ENCODE data around the gene CERS1. TPM values are rescaled to one million over a fixed set of nuclear protein-coding genes. Genes with fewer than 3 reads are reported as not detected.

CERS1 gene
- total RNA-seq, 2 donors from 2014 or later = 0.26 to 0.66 TPM

DNA sequence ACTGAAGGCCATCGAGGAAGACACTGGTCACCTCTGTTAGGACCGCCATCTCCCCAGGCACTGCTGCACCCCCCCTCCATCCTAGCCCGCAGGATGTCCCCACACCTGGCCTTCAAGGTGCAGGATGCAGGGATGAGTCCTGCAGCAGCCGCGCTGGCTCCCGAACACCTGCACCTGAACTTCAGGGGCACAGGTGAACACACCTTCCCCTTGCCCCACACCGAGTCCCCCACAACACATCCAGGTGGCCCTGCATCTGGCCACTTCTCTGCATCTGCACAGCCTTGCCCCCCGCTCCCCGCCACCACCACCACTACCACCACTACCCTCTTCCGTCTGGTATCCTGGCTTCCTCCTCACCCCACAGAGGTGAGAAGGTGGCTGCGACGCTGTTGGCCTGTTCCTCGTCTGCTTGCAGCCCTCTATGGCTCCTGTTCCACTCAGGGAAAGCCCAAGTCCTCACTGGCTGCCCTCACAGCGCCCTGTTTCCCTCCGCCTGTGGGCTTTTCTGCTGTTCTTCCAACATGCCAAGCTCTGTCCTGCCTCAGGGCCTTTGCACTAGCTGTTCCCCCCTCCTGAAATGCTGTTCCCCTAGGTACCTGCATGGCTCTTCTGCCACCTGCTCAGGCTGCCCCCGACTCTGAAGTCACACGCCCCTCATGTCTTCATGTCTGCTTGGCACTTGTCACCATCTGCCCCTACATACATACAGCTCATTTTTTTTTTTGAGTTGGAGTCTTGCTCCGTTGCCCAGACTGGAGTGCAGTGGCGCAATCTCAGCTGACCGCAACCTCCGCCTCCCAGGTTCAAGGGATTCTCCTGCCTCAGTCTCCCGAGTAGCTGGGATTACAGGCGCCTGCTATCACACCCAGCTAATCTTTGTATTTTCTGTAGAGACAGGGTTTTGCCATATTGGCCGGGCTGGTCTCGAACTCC lies 1.4 kb upstream of the CERS1 start:
- ATAC-seq (no peak), DNase-seq (no peak)
- Histone ChIP-seq H3K4me1 (peaks cover 15% of the 10 kb centered on the region), H3K36me3 (replicated peaks in 1 of 2; ENCODE audit: insufficient read depth in 1 of 2, low read depth in 2 of 2) (peaks cover 3 to 7% of the 10 kb centered on the region in 2 donors), H3K27me3 (peaks cover 0 to 6% of the 10 kb centered on the region in 2 donors), H3K9me3 (no peaks in the 10 kb centered on the region), H3K4me3 (no peak overlapping the region), H3K27ac (no peak overlapping the region)
- no peak for TF ChIP-seq CTCF (IDR thresholded peaks at IDR 0.05)
- TF ChIP-seq POLR2A (IDR thresholded peaks at IDR 0.05) = no peak
- intact Hi-C loops (cut with DNase I) = no loop called here
- 79 to 85% methylated on average over 21 to 25 of the region's 25 CpGs for WGBS, 2 donors

DNA sequence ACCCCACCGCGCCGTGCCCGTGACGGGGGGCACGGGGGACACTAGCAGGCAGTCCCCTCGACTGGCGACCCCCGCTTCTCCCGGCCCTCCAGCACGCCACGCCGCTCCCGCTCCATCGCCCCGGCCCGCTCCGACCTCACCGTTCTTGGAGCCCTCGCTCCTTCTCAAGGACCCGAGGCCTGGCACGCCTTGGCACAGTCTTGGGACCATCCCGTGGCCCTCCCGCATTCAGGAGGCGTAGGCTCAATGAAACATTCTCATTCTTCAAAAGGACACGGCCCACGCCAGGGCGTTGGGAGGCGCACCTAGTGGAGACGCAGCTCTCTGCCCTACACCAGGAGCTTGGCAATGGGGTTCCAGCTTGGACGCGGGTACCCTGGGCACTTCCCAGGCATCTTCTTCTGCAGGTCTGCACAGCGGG lies 473 bp upstream of the CERS1 start:
- H3K27me3 ChIP-seq = peaks cover 0 to 6% of the 10 kb centered on the region in 2 donors
- H3K4me3 ChIP-seq = no peak overlapping the region
- no peak for ATAC-seq
- 14 to 16% methylated on average over 15 to 27 of the region's 33 CpGs for WGBS, 2 donors
- no peak for DNase-seq
- H3K27ac ChIP-seq = no peak overlapping the region
- no peaks in the 10 kb centered on the region for H3K9me3 ChIP-seq
- peaks cover 15% of the 10 kb centered on the region for H3K4me1 ChIP-seq
- TF ChIP-seq POLR2A (IDR thresholded peaks at IDR 0.05) = no peak
- no peak for TF ChIP-seq CTCF (IDR thresholded peaks at IDR 0.05)
- peaks cover 3 to 7% of the 10 kb centered on the region in 2 donors for H3K36me3 ChIP-seq (replicated peaks in 1 of 2; ENCODE audit: insufficient read depth in 1 of 2, low read depth in 2 of 2)
- intact Hi-C loops (cut with DNase I) = no loop called here

GRCh38 chr19:18895038-18895823 lies 727 bp downstream of the CERS1 start:
- intact Hi-C loops (cut with DNase I) = no loop called here
- peaks cover 0 to 2% of the 10 kb centered on the region in 2 donors for H3K36me3 ChIP-seq (replicated peaks in 1 of 2; ENCODE audit: insufficient read depth in 1 of 2, low read depth in 2 of 2)
- ATAC-seq (peak; percentile 21), DNase-seq (peak in 3 of 4 donors; percentile 33 to 51 (median 48))
- peaks cover 15% of the 10 kb centered on the region for H3K4me1 ChIP-seq
- TF ChIP-seq POLR2A (IDR thresholded peaks at IDR 0.05) = no peak
- TF ChIP-seq CTCF (IDR thresholded peaks at IDR 0.05) = peak in 4 of 7 experiments; percentile 8 to 38 (median 24)
- 1% methylated on average over 55 of the region's 72 CpGs; no CpG with 5 or more reads in 1 of the 2 donors for WGBS, 2 donors
- no peak overlapping the region for H3K27ac ChIP-seq
- peaks cover 0 to 6% of the 10 kb centered on the region in 2 donors for H3K27me3 ChIP-seq
- no peaks in the 10 kb centered on the region for H3K9me3 ChIP-seq
- H3K4me3 ChIP-seq = no peak overlapping the region

GRCh38 chr19:18894254-18895037 lies 1.5 kb downstream of the CERS1 start:
- Histone ChIP-seq H3K36me3 (replicated peaks in 1 of 2; ENCODE audit: insufficient read depth in 1 of 2, low read depth in 2 of 2) (no peaks in the 10 kb centered on the region), H3K27ac (no peak overlapping the region), H3K27me3 (peaks cover 0 to 6% of the 10 kb centered on the region in 2 donors), H3K4me1 (peaks cover 15% of the 10 kb centered on the region), H3K9me3 (no peaks in the 10 kb centered on the region), H3K4me3 (no peak overlapping the region)
- DNase-seq = peak in 1 of 4 donors; percentile 41
- no peak for ATAC-seq
- TF ChIP-seq CTCF (IDR thresholded peaks at IDR 0.05) (no peak), POLR2A (IDR thresholded peaks at IDR 0.05) (no peak)
- intact Hi-C loops (cut with DNase I) = no loop called here
- 3 to 9% methylated on average over 4 to 28 of the region's 28 CpGs for WGBS, 2 donors
